GM19397 (cell line): Measurements from ENCODE around the gene OR4K13.

ENCODE experiments used
- ATAC-seq: cut with Tn5 transposase; IDR thresholded peaks from one replicate; pipeline ENCODE4 v1.9.1; 2021; ENCODE audit warnings: mild to moderate bottlenecking, moderate library complexity; ENCODE audit not compliant: unreplicated experiment

Gene OR4K13, protein sequence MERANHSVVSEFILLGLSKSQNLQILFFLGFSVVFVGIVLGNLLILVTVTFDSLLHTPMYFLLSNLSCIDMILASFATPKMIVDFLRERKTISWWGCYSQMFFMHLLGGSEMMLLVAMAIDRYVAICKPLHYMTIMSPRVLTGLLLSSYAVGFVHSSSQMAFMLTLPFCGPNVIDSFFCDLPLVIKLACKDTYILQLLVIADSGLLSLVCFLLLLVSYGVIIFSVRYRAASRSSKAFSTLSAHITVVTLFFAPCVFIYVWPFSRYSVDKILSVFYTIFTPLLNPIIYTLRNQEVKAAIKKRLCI

DNA sequence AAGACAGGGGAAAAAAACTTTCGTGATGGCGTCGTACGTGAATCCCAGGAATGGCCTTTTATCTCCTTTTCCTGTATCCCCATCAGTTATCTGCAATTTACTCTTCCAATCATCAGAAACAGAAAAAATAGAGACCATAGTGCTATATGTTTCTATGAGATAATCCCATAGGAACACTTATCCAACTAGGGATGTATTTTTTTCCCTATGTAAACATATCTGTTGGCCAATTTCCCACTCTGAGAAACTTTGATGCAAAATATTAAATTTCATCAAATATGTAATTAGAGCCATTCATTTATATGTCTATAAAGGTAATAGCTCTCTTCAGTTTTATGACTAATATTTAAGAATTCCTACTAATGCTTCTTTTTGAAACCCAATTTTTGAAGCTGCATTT lies at the start of gene OR4K13:
Gene OR4K13 (minus strand): TSS at position 101 of the 400 bp plus-strand sequence. CDS start 1,280 bp downstream, outside the sequence.
- no peak for ATAC-seq

DNA sequence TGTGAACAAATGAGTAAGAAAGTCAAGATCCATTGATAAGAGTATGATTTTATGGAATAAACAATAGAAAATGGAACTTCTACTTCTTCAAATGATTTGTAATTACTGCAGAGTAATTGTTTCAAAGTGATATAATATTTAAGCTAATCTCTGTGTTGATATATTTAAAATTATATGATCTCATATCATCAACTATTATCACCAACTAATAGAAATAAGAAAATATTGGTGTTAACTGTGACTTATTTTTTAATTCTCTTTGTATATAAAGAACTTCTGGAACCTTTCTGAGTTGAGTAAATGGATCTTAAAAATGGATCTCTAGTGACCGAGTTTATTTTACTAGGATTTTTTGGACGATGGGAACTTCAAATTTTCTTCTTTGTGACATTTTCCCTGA lies 23.9 kb upstream of the OR4K13 start, which contains the start of gene OR4L1:
Gene OR4L1 (plus strand): TSS at position 301 of the 400 bp plus-strand sequence. CDS start 0 bp downstream, at position 301.
- ATAC-seq = no peak

DNA sequence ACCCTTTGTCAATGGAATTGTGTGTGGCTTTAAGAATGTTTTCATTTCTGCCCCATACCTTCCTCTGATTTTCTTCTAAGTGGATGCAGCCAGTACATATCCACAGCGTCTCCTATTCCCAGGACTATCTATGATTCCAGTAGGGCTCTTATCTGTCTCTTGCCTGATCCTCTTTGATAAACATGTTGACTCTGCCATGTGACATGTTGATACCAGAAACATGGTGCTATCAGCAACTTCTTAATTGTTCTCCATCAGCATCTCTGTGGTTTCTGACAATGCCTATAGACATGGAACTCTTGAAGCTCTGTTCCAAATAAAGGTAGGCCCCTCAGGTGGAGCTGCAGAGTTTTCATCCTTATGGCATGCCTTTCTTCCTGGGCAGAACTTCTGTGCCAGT lies 12.4 kb upstream of the OR4K13 start:
- no peak for ATAC-seq

DNA sequence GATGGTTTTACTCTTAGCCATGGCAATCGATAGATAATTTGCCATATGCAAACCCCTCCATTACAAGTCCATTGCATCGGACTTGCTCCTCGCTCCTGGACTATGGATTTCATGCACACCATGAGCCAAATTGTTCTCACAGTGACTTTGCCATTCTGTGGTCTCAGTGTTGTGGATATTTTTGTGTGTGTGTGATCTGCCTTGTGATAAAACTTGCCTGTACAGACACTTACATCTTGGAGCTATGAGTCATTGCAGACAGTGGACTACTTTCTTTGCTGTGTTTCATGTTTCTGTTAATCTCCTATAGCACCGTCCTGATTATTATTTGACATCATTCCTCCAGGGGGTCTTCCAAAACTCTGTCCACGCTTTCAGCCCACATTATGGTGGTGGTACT lies 8.4 kb upstream of the OR4K13 start:
- no peak for ATAC-seq

DNA sequence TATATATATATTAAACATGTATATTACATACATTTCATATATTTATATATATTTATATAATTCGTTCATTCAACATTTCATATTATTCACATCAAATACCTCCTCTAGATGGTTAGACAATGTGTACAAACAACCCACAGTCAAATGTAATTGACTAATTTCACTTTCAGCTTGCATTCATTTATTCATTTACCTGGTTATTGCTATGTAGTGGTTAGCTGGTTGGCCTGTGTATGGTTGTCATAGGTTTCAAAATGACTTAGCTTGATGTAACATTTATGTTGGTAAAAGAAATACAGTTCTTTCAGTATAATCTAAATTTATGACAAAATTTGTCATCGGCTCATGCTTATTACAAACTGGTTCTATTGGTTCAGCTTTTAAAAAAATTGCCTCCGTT lies 389 bp downstream of the OR4K13 start:
- ATAC-seq = no peak

DNA sequence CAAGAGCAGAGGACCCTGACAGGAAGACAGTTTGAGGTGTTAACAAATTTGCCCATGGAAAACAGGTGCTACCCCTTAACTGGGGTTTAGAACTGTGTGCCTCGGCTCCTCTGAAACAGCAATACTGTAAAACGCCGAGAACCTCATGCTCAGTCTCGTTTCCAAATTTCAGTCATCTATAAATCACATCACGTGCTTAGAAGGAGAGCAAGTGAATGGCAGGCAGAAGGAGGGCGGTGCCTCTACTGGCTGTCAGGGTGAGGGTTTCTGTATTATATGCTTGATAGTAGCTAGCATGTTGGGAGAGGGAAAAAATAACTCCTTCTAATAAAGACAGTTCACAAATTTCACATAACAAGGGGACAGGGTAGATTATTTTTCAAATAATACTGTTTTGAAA lies 4.8 kb downstream of the OR4K13 start:
- ATAC-seq = no peak

DNA sequence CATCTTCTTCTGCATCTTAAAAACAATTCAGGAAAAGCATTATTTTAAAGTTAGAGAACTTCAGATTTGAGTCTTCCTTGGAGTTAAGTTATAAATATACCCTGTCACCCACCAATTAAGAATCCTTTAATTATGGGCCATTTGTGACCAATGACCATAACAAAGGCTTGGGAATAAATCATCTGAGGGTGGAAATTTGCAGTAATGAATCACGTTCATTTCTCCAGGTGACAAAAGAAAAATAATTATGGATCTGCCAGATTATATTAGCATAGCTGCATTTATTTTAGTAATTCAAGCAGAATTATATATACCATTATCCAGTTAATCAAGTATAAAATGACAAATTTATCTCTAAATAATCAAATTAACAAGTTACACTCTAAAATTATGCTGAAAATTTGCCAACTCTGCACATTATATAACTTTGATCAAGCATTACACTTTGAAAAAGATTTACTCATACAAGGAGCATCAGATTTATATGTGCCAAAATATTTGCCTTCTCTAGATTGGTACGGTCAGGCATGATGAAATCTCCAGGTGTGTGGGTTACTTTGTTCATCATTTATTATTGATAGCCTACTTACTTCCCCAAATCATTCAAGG lies 16.5 kb downstream of the OR4K13 start, which contains the start of gene OR4K14:
Gene OR4K14 (minus strand): TSS at position 51 of the 609 bp plus-strand sequence. CDS start 4,114 bp downstream, outside the sequence.
- no peak for ATAC-seq

DNA sequence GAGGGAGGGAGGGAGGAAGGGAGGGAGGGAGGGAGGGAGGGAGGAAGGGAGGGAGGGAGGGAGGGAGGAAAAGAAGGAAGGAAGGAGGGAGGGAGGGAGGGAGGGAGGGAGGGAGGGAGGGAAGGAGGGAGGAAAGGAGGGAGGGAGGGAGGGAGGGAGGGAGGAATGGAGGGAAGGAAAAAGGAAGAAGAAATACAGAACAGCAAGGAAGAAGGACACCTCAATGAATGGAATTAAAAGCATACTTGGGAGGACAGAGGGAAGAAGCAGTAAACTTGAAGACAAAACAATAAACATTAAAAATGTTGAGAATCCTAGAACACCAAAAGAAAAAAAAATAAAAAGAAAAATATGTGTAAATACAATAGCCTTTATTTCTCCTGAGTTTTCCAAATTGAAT lies 27.7 kb downstream of the OR4K13 start:
- no peak for ATAC-seq

DNA sequence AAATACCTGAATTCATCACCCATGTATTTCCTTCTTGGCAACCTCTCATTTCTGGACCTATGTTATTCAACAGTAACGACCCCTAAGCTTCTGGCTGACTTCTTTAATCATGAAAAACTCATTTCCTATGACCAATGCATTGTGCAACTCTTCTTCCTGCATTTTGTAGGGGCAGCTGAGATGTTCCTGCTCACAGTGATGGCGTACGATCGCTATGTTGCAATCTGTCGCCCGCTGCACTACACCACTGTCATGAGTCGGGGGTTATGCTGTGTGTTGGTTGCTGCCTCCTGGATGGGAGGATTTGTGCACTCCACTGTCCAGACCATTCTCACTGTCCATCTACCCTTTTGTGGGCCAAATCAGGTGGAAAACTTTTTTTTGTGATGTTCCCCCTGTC lies 33.5 kb downstream of the OR4K13 start:
- ATAC-seq = no peak

DNA sequence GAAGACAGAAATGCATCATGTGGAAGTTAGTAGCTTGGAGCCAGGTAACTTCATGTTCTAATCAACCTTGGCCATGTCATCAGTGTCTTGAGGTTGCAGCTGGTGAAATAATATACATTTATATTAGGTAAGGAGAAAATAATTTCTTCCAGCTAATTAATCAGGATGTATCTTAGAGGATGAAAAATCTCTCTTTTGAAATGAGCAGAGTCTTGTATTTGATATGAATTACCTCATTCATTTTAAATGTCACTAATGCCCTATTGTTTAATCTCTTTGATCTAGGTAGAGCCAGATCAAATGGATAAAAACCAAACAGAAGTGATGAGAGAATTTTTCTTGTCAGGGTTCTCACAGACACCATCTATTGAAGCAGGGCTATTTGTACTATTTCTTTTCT lies 34.0 kb downstream of the OR4K13 start, which contains the start of gene OR4Q2:
Gene OR4Q2 (plus strand): TSS at position 301 of the 400 bp plus-strand sequence.
- no peak for ATAC-seq

DNA sequence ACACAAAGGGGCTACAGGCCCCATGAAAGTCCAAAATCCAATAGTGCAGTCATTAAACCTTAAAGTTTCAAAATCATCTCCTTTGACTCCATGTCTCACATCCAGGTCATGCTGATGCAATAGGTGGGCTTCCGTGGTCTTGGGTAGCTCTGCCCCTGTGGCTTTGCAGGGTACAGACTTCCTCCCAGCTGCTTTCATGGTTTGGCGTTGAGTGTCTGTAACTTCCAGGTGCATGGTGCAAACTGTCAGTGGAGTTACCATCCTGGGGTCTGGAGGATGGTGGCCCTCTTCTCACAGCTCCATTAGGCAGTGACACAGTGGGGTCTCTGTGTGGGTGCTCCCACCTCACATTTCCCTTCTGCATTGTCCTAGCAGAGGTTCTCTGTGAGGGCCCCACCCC lies 42.4 kb downstream of the OR4K13 start:
- no peak for ATAC-seq
